GM21381 (cell line): ENCODE measurements around the gene KRT34.
"Not testable (repeated sequence)": the region's sequence is repeated elsewhere in the genome, so short reads cannot be mapped to it uniquely, and the experiment has no call there.

ENCODE experiments used
- ATAC-seq: cut with Tn5 transposase; IDR thresholded peaks from one replicate; pipeline ENCODE4 v1.9.1; 2021; ENCODE audit warnings: mild to moderate bottlenecking, moderate library complexity; ENCODE audit not compliant: unreplicated experiment

Gene KRT34

GRCh38 chr17:41367426-41368075 lies 14.6 kb downstream of the KRT34 start:
- no peak for ATAC-seq

- no peak for ATAC-seq
Measured at GRCh38 chr17:41366070-41366469, 16.0 kb downstream of the KRT34 start.

GRCh38 chr17:41363881-41364280 lies 18.2 kb downstream of the KRT34 start:
- ATAC-seq: no peak

- no peak for ATAC-seq
Measured at GRCh38 chr17:41360296-41360995, 21.7 kb downstream of the KRT34 start.

GRCh38 chr17:41354536-41354935 lies 27.6 kb downstream of the KRT34 start:
- no peak for ATAC-seq

- ATAC-seq: no peak
Measured at GRCh38 chr17:41352597-41353366, 29.3 kb downstream of the KRT34 start.

- no peak for ATAC-seq
Measured at GRCh38 chr17:41351177-41351576, 30.9 kb downstream of the KRT34 start.

- not testable (repeated sequence) for ATAC-seq
Measured at GRCh38 chr17:41350381-41350878, 31.7 kb downstream of the KRT34 start, which contains the start of gene KRT33A. KRT33A (minus strand) TSS chr17:41350828; CDS start chr17:41350767, 61 bp downstream.

- ATAC-seq: no peak
Measured at GRCh38 chr17:41347869-41348760, 34.0 kb downstream of the KRT34 start.

GRCh38 chr17:41346421-41346820 lies 35.7 kb downstream of the KRT34 start:
- ATAC-seq: not testable (repeated sequence)

- ATAC-seq: no peak
Measured at GRCh38 chr17:41345992-41346391, 36.1 kb downstream of the KRT34 start.

GRCh38 chr17:41343029-41343428 lies 39.1 kb downstream of the KRT34 start:
- ATAC-seq: no peak

- ATAC-seq: no peak
Measured at GRCh38 chr17:41340934-41341861, 40.9 kb downstream of the KRT34 start.

GRCh38 chr17:41340494-41340893 lies 41.6 kb downstream of the KRT34 start:
- no peak for ATAC-seq

GRCh38 chr17:41339571-41340172 lies 42.4 kb downstream of the KRT34 start:
- ATAC-seq: no peak

- ATAC-seq: peak; percentile 49
Measured at GRCh38 chr17:41338961-41339485, 43.1 kb downstream of the KRT34 start.

GRCh38 chr17:41335747-41336146 lies 46.4 kb downstream of the KRT34 start:
- no peak for ATAC-seq

- ATAC-seq: no peak
Measured at GRCh38 chr17:41334385-41335305, 47.5 kb downstream of the KRT34 start.
